Testis (tissue), 3 donors: Measurements from ENCODE around the gene PHLDA1. TPM values are rescaled to one million over a fixed set of nuclear protein-coding genes. Genes with fewer than 3 reads are reported as not detected.

Experiments
- DNase-seq: peaks from one replicate; pipeline ENCODE4 v3.0.0-alpha.2; 2019
- H3K27ac ChIP-seq, 2 donors: fragments of 200-600 bp; sonication (generic); one replicate each; pipeline ENCODE4 v1.5.1; 2019
- H3K27me3 ChIP-seq: fragments of 200-600 bp; sonication (generic); one replicate; pipeline ENCODE4 v1.5.1; 2019
- H3K36me3 ChIP-seq: fragments of 200-600 bp; sonication (generic); one replicate; pipeline ENCODE4 v1.5.1; 2017; ENCODE audit warnings: low read depth; ENCODE audit errors: missing control alignments
- H3K4me1 ChIP-seq: fragments of 200-600 bp; sonication (generic); one replicate; pipeline ENCODE4 v1.5.1; 2019
- H3K4me3 ChIP-seq, 2 donors: fragments of 200-600 bp; sonication (generic); one replicate each; pipeline ENCODE4 v1.5.1; 2017 to 2019
- H3K9me3 ChIP-seq: fragments of 200-600 bp; sonication (generic); one replicate; pipeline ENCODE4 v1.5.1; 2017
- POLR2A ChIP-seq: fragments of 450-650 bp; IDR thresholded peaks from one replicate; pipeline ENCODE4 v1.6.1; 2017; ENCODE audit warnings: antibody characterized with exemption, mild to moderate bottlenecking, moderate library complexity
- WGBS, 2 donors: methylation state at CpG; one replicate each; pipeline ENCODE4 v1.1.5; 2018; 5-methylcytosine and 5-hydroxymethylcytosine counted together
- intact Hi-C: fragments of 100-400 bp; cut with DNase I; formaldehyde crosslinking; loops from one replicate; pipeline ENCODE4 v1.15.1; 2023; ENCODE audit warnings: low total_unique reads
- polyA plus RNA-seq: library from polyadenylated mRNA; stranded (reverse); fragments of 350-450 nt; fragmentation: Illumina TruSeq; extraction: RNeasy Lipid Tissue Mini Kit (QIAGEN cat#74804); gene quantifications from one replicate; pipeline ENCODE4 v1.2.3, GENCODE V29; 2014; ENCODE audit warnings: low read depth, low replicate concordance; ENCODE audit not compliant: insufficient read depth
- total RNA-seq, 2 donors: library from RNA; depleted of rRNA; stranded (reverse); fragments of >200 nt; gene quantifications; one replicate each; pipeline ENCODE4 v1.2.3, GENCODE V29; 2016
- TF ChIP-seq, protein P1 (sequence below), 3 experiments: fragments of 450-650 bp in 2 of 3; fragments of 200-600 bp in 1 of 3; sonication (generic) in 1 of 3; IDR thresholded peaks; one replicate each; pipeline ENCODE4 v1.5.1; 2016 to 2019; ENCODE audit warnings: antibody characterized with exemption in 3 of 3, mild to moderate bottlenecking in 2 of 3, moderate library complexity in 1 of 3

The PHLDA1 gene
- total and polyA plus RNA-seq, 3 donors from 2014 or later = 7.7 to 10.9 (median 8.2) TPM

DNA sequence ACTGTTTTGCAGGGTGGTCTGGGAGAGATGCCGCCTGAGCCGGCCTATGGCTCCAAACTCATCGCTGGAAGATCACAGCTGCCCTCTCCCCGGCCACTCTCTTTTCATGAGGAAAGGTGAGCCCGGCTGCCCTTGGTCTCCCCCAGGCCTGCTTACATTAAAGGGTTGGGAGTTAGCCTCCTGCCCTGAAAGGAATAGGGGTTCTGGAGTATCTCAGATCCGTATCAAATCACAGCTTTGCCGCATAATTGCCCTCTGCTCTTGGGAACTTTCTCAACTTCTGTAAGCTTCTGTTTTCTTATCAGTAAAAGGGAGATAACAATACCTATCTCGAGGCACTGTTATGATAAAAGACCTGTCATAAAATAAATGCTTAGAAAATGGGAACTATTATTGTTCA is 17.6 kb downstream of the PHLDA1 start:
- no peak for DNase-seq
- Histone ChIP-seq H3K4me3 (no peak overlapping the region), H3K27me3 (no peaks in the 10 kb centered on the region), H3K9me3 (no peaks in the 10 kb centered on the region), H3K4me1 (no peaks in the 10 kb centered on the region), H3K27ac (no peak overlapping the region), H3K36me3 (no peaks in the 10 kb centered on the region)
- TF ChIP-seq, protein P1, sequence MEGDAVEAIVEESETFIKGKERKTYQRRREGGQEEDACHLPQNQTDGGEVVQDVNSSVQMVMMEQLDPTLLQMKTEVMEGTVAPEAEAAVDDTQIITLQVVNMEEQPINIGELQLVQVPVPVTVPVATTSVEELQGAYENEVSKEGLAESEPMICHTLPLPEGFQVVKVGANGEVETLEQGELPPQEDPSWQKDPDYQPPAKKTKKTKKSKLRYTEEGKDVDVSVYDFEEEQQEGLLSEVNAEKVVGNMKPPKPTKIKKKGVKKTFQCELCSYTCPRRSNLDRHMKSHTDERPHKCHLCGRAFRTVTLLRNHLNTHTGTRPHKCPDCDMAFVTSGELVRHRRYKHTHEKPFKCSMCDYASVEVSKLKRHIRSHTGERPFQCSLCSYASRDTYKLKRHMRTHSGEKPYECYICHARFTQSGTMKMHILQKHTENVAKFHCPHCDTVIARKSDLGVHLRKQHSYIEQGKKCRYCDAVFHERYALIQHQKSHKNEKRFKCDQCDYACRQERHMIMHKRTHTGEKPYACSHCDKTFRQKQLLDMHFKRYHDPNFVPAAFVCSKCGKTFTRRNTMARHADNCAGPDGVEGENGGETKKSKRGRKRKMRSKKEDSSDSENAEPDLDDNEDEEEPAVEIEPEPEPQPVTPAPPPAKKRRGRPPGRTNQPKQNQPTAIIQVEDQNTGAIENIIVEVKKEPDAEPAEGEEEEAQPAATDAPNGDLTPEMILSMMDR (IDR thresholded peaks at IDR 0.05) = no peak
- no peak for TF ChIP-seq POLR2A
- intact Hi-C loops = no loop called here
- 84 to 93% methylated on average over 8 of the region's 8 CpGs for WGBS, 2 donors

DNA sequence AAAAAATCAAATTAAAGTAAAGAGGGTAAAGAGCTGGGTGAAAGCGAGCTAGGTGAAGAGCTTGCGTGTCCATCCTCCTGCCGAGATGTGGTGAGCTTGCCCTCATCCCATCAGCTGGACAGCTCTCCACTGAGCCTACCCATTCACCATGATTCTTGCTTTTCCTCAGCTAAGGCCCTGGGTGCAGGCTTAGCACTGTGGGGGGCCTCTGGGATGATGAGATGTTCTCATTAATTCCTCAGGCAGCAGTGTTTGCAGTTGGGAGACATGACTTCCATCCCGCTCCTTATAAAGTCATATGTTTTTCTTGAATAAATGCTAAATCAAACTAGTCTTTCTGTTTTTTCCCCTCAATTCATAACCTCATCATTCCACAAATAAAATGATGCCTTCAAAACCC is 18.0 kb downstream of the PHLDA1 start:
- intact Hi-C loops = no loop called here
- Histone ChIP-seq H3K4me3 (no peak overlapping the region), H3K27me3 (no peaks in the 10 kb centered on the region), H3K36me3 (no peaks in the 10 kb centered on the region), H3K4me1 (no peaks in the 10 kb centered on the region), H3K9me3 (no peaks in the 10 kb centered on the region), H3K27ac (no peak overlapping the region)
- TF ChIP-seq, protein P1 (IDR thresholded peaks at IDR 0.05) = no peak
- no peak for TF ChIP-seq POLR2A
- 93 to 100% methylated on average over 3 to 4 of the region's 4 CpGs for WGBS, 2 donors
- no peak for DNase-seq

DNA sequence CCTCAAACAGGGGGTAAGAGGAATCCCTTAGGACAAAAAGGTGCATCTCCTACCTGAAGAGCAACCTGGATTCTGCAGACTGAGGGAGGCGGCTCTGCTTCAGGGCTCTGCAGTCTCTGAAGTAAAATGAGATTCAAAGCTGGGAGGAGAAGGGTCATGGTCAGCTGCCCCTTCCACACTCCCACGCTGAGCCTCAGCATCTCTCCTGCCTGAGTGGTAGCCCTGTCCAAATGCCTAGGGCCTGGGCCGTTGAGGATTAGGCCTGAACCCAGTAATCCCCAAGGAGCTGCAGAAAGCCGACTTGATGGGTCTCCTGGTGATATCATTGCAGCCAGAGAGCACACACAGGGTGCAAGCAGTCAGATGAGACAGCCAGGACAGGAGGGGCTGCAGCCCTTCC is 18.9 kb downstream of the PHLDA1 start:
- Histone ChIP-seq H3K36me3 (no peaks in the 10 kb centered on the region), H3K4me1 (no peaks in the 10 kb centered on the region), H3K9me3 (no peaks in the 10 kb centered on the region), H3K27ac (no peak overlapping the region), H3K27me3 (no peaks in the 10 kb centered on the region), H3K4me3 (no peak overlapping the region)
- WGBS, 2 donors = 77 to 100% methylated on average over 1 to 4 of the region's 4 CpGs
- no peak for DNase-seq
- intact Hi-C loops = no loop called here
- TF ChIP-seq POLR2A = no peak
- TF ChIP-seq, protein P1 (IDR thresholded peaks at IDR 0.05) = no peak

DNA sequence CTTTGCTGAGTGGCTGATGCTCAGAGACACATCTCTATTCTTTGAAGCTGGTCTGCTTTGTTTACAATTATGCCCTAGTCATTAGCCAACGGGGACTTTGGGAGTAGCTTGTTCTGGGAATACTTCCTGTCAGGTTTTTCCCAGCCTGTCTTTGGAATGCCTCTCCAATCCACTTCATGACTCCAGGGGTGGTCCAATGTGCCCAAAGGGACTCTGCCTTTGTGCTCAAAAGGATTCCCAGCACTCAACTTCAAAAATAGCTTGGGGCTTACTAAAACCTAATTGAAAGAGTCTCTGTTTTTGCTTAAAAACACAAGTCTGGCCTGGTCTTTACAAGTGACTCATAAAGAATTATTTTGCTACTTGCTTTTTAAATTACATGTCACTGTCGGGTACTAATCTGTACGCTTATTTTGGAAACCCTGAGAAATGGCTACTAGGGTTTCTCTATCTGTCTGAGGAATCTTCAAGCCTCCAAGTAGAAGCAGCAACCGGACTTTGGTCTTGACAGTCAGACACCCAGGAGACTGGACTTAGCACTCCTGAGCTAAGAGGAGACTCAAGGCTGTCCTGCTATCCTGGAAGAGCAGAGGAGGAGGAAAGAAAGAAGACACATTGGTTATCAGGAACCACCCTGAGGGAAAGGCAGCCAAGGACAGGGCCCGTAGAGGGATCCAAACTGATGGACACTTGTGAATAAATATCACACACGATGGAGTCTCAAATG is 20.7 kb downstream of the PHLDA1 start:
- TF ChIP-seq, protein P1 (IDR thresholded peaks at IDR 0.05) = no peak
- no peak for TF ChIP-seq POLR2A
- Histone ChIP-seq H3K36me3 (no peaks in the 10 kb centered on the region), H3K27ac (no peak overlapping the region), H3K9me3 (no peaks in the 10 kb centered on the region), H3K4me3 (no peak overlapping the region), H3K27me3 (no peaks in the 10 kb centered on the region), H3K4me1 (no peaks in the 10 kb centered on the region)
- intact Hi-C loops = no loop called here
- DNase-seq = no peak
- 64 to 68% methylated on average over 6 of the region's 6 CpGs for WGBS, 2 donors

DNA sequence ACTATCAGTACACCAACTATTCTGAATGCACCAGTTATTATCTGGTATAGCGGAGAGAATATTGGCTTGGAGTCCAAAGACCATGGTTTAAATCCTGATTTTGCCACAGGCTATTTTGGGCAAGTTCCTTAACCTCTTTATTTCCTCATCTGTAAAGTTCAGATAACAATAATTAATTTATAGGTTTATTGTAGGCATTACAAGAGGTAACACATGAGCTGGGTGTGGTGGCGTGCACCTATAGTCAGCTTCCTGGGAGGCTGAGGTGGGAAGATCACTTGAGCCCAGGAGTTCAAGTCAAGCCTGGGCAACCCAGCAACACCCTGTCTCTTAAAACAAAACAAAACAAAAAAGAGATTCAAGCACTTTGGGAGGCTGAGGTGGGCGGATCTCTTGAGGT is 23.1 kb downstream of the PHLDA1 start:
- H3K4me3 ChIP-seq = no peak overlapping the region
- H3K27me3 ChIP-seq = no peaks in the 10 kb centered on the region
- DNase-seq = no peak
- H3K36me3 ChIP-seq = no peaks in the 10 kb centered on the region
- intact Hi-C loops = no loop called here
- no peaks in the 10 kb centered on the region for H3K4me1 ChIP-seq
- no peak for TF ChIP-seq POLR2A
- TF ChIP-seq, protein P1 (IDR thresholded peaks at IDR 0.05) = no peak
- 89 to 98% methylated on average over 3 of the region's 3 CpGs for WGBS, 2 donors
- H3K9me3 ChIP-seq = no peaks in the 10 kb centered on the region
- no peak overlapping the region for H3K27ac ChIP-seq
